ENCODE measurements around the gene LSM5. TPM values are rescaled to one million over a fixed set of nuclear protein-coding genes. Genes with fewer than 3 reads are reported as not detected.

LSM5 gene
- total RNA-seq, 4 donors from 2014 or later = 10.1 to 15.6 (median 12.6) TPM

- H3K27ac ChIP-seq (replicated peaks in 1 of 4) = no peak overlapping the region
- H3K36me3 ChIP-seq = peaks cover 0 to 10% (median 0%) of the 10 kb centered on the region in 4 donors
- intact Hi-C loops (cut with DNase I) = no loop called here
- peaks cover 10 to 38% (median 21%) of the 10 kb centered on the region in 4 donors for H3K4me1 ChIP-seq
- H3K4me3 ChIP-seq = no peak overlapping the region
- no peaks in the 10 kb centered on the region for H3K27me3 ChIP-seq
- WGBS = 89% methylated on average over 3 of the region's 3 CpGs
- H3K9me3 ChIP-seq = no peaks in the 10 kb centered on the region
- TF ChIP-seq POLR2A (IDR thresholded peaks at IDR 0.05; ENCODE audit: low read depth) (no peak), POLR2AphosphoS5 (IDR thresholded peaks at IDR 0.05) (no peak), CTCF (IDR thresholded peaks at IDR 0.05) (no peak)
- no peak for DNase-seq (ENCODE audit: extremely low spot score)
Observed at GRCh38 chr7:32532086-32532485, 41.9 kb upstream of the LSM5 start.

DNA sequence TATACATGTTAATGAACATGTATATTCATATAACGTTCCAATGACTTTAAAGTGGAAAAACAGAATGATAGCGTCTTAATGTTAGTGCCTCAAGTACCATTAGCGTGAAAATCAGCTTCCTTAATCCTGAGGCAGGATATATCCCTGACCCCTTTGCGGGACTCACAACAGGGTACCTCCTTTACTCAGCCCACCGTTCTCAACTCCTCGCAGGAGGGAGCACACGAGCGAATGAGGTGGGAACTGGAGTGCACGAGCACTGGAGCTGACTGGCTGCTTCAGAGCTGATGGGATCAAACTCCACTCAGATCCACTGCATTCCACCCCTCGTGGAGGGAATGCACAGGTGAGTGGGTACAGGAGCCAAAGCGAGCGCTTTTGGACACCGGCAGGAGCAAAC, 41.2 kb upstream of the LSM5 start:
- peaks cover 0 to 10% (median 0%) of the 10 kb centered on the region in 4 donors for H3K36me3 ChIP-seq
- H3K27me3 ChIP-seq = no peaks in the 10 kb centered on the region
- peaks cover 5 to 31% (median 17%) of the 10 kb centered on the region in 4 donors for H3K4me1 ChIP-seq
- no peak for TF ChIP-seq EP300 (IDR thresholded peaks at IDR 0.05)
- no peak for TF ChIP-seq CTCF (IDR thresholded peaks at IDR 0.05)
- no peak for TF ChIP-seq POLR2AphosphoS5 (IDR thresholded peaks at IDR 0.05)
- TF ChIP-seq POLR2A (IDR thresholded peaks at IDR 0.05; ENCODE audit: low read depth) = no peak
- no peak overlapping the region for H3K27ac ChIP-seq (replicated peaks in 1 of 4)
- no peak for DNase-seq (ENCODE audit: extremely low spot score)
- no peaks in the 10 kb centered on the region for H3K9me3 ChIP-seq
- 90% methylated on average over 8 of the region's 13 CpGs for WGBS
- intact Hi-C loops (cut with DNase I) = no loop called here
- no peak overlapping the region for H3K4me3 ChIP-seq

- peak; percentile 24 for DNase-seq (ENCODE audit: extremely low spot score)
- intact Hi-C loops (cut with DNase I) = no loop called here
- 90% methylated on average over 4 of the region's 4 CpGs for WGBS
Observed at GRCh38 chr7:32525839-32526238, 35.7 kb upstream of the LSM5 start.

DNA sequence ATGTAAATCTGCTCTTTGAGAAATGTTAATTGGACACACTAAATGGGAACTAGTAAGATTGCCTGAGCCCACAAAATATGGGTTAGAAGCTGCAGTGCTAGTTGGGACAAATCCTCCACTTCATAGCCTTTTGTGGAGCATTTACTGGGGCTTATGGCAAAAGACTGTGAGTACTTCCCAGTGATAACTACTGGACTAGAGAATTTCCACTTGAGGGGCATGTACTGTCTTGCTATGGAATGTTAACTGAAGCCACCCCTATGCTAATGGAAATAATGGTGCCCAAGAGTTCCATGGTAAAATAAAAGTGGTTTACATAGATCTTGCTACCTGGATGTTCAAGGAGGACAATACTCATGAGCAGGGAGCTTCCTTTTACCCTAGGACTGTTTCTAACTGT, 34.5 kb upstream of the LSM5 start:
- no peak overlapping the region for H3K27ac ChIP-seq (replicated peaks in 1 of 4)
- no peaks in the 10 kb centered on the region for H3K27me3 ChIP-seq
- intact Hi-C loops (cut with DNase I) = no loop called here
- H3K4me1 ChIP-seq = peaks cover 0 to 13% (median 6%) of the 10 kb centered on the region in 4 donors
- TF ChIP-seq POLR2AphosphoS5 (IDR thresholded peaks at IDR 0.05) = no peak
- TF ChIP-seq EP300 (IDR thresholded peaks at IDR 0.05) = no peak
- TF ChIP-seq POLR2A (IDR thresholded peaks at IDR 0.05; ENCODE audit: low read depth) = no peak
- no peak for TF ChIP-seq CTCF (IDR thresholded peaks at IDR 0.05)
- no peak overlapping the region for H3K4me3 ChIP-seq
- no peaks in the 10 kb centered on the region for H3K9me3 ChIP-seq
- no peak for DNase-seq (ENCODE audit: extremely low spot score)
- H3K36me3 ChIP-seq = no peaks in the 10 kb centered on the region

More at GRCh38 chr7:32525839-32526238, 35.7 kb upstream of the LSM5 start:
- Histone ChIP-seq H3K9me3 (no peaks in the 10 kb centered on the region), H3K4me3 (no peak overlapping the region), H3K36me3 (no peaks in the 10 kb centered on the region), H3K27ac (replicated peaks in 1 of 4) (no peak overlapping the region), H3K4me1 (peaks cover 0 to 13% (median 8%) of the 10 kb centered on the region in 4 donors), H3K27me3 (no peaks in the 10 kb centered on the region)
- TF ChIP-seq POLR2A (IDR thresholded peaks at IDR 0.05; ENCODE audit: low read depth) (no peak), POLR2AphosphoS5 (IDR thresholded peaks at IDR 0.05) (no peak), CTCF (IDR thresholded peaks at IDR 0.05) (no peak), EP300 (IDR thresholded peaks at IDR 0.05) (no peak)
